ENCODE data around the gene IL17RD. TPM values are rescaled to one million over a fixed set of nuclear protein-coding genes. Genes with fewer than 3 reads are reported as not detected.

IL17RD gene
- total RNA-seq, 2 donors from 2014 or later: 1.3 to 2.3 TPM

DNA sequence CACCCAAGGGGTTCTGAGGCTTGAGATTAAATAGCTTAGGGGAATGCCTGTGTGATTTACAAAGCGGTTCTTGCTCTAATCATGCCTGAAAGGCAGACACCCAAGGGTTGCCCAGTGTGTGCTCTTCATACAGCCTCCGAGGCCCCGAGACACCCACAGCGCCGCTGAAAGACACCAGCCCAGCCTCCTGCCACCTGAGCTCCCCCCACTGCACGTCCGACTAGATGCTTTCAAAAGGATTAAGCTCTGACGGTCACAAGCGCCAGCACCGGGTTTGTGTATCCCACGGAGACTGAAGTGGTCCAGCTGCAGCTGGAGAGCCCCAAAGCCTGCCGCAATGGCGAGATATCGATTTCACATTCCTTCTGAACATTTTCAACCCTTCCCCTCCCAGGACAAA lies 54.4 kb downstream of the IL17RD start:
- no peak overlapping the region for H3K27ac ChIP-seq
- H3K36me3 ChIP-seq (replicated peaks in 1 of 2; ENCODE audit: insufficient read depth in 1 of 2, low read depth in 2 of 2): no peaks in the 10 kb centered on the region
- H3K9me3 ChIP-seq: no peaks in the 10 kb centered on the region
- H3K4me3 ChIP-seq: no peak overlapping the region
- intact Hi-C loops (cut with DNase I): no loop called here
- WGBS, 2 donors: 48 to 49% methylated on average over 14 of the region's 14 CpGs
- no peak for DNase-seq
- H3K27me3 ChIP-seq: no peaks in the 10 kb centered on the region
- no peak for ATAC-seq
- TF ChIP-seq, protein P1, sequence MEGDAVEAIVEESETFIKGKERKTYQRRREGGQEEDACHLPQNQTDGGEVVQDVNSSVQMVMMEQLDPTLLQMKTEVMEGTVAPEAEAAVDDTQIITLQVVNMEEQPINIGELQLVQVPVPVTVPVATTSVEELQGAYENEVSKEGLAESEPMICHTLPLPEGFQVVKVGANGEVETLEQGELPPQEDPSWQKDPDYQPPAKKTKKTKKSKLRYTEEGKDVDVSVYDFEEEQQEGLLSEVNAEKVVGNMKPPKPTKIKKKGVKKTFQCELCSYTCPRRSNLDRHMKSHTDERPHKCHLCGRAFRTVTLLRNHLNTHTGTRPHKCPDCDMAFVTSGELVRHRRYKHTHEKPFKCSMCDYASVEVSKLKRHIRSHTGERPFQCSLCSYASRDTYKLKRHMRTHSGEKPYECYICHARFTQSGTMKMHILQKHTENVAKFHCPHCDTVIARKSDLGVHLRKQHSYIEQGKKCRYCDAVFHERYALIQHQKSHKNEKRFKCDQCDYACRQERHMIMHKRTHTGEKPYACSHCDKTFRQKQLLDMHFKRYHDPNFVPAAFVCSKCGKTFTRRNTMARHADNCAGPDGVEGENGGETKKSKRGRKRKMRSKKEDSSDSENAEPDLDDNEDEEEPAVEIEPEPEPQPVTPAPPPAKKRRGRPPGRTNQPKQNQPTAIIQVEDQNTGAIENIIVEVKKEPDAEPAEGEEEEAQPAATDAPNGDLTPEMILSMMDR (IDR thresholded peaks at IDR 0.05): no peak
- TF ChIP-seq POLR2A (IDR thresholded peaks at IDR 0.05): no peak
- H3K4me1 ChIP-seq: no peaks in the 10 kb centered on the region

DNA sequence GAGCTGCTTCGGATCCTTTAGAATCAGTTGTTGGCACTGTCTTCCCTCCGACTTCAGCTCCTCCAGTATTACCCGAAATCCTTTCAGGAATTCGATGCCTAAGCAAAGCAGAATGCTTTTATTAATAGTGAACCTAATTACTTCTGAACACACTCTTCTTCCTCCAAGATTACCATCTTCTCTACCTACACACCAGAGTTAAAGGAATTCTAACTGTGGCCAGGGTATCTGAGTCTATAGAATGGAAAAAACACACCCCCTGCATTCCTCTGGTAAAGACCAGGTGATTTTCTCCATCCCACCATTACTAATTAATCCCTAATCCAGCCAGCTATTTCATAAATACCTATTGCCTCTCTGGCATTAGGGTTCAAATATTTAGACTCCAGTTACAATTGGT lies 54.9 kb downstream of the IL17RD start:
- H3K27me3 ChIP-seq: no peaks in the 10 kb centered on the region
- intact Hi-C loops (cut with DNase I): no loop called here
- TF ChIP-seq POLR2A (IDR thresholded peaks at IDR 0.05): no peak
- TF ChIP-seq, protein P1 (IDR thresholded peaks at IDR 0.05): no peak
- DNase-seq: no peak
- ATAC-seq: no peak
- H3K9me3 ChIP-seq: no peaks in the 10 kb centered on the region
- H3K4me1 ChIP-seq: no peaks in the 10 kb centered on the region
- H3K36me3 ChIP-seq (replicated peaks in 1 of 2; ENCODE audit: insufficient read depth in 1 of 2, low read depth in 2 of 2): no peaks in the 10 kb centered on the region
- H3K27ac ChIP-seq: no peak overlapping the region
- 56 to 69% methylated on average over 4 of the region's 4 CpGs for WGBS, 2 donors
- H3K4me3 ChIP-seq: no peak overlapping the region

DNA sequence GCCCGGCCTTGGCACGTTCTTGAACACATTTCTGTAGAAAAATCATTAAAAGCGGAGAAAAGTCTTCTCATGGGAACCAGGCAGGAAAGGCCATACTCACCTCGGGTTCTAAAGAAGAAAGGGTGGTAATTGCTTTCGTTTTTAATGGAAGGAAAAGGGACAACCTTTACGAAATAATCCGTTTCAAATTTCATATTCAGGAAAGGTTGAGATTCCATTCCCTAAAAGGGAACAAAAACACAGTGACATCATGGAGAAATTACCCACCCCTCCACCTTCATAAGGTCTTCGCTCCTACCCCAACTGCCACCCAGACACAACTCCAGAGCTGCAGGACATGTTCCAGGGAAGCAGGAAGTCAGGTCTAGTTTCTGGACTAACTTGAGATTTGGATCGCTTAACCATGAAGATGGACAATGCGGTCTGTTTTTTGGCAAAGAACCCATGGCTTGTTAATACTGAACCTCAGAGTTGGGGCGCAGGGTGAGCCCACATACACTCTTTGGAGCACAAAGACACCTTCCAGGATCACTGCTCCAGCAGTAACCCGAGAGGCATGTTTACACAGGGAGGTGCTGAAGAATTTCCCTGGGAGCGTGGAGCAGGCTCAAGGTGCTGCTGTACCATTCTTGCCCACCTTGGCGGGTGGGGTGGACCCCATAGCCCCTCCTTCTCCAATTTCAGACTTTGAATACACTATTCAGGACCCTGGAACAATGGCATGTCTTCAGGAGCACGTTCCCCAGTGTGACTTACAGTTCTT lies 55.5 kb downstream of the IL17RD start:
- Histone ChIP-seq H3K27me3 (no peaks in the 10 kb centered on the region), H3K4me3 (no peak overlapping the region), H3K27ac (no peak overlapping the region), H3K9me3 (no peaks in the 10 kb centered on the region), H3K36me3 (replicated peaks in 1 of 2; ENCODE audit: insufficient read depth in 1 of 2, low read depth in 2 of 2) (no peaks in the 10 kb centered on the region), H3K4me1 (no peaks in the 10 kb centered on the region)
- no peak for TF ChIP-seq POLR2A (IDR thresholded peaks at IDR 0.05)
- TF ChIP-seq, protein P1 (IDR thresholded peaks at IDR 0.05): no peak
- DNase-seq (no peak), ATAC-seq (no peak)
- 75 to 79% methylated on average over 12 to 15 of the region's 15 CpGs for WGBS, 2 donors
- intact Hi-C loops (cut with DNase I): no loop called here

DNA sequence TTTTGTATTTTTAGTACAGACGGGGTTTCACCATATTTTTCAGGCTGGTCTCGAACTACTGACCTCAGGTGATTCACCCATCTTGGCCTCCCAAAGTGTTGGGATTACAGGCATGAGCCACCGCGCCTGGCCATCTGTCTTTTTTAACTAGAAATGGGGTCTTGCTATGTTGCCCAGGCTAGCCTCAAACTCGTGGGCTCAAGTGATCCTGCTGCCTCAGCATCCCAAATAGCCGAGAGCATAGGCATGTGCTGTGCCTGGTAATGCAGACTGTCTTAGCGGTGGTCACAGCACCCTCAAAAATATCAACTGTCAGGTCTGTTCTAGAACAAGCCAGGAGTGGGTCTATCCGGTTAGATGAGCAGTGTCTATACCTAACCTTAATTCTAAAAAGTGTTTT lies 56.5 kb downstream of the IL17RD start:
- Histone ChIP-seq H3K4me3 (no peak overlapping the region), H3K9me3 (no peaks in the 10 kb centered on the region), H3K36me3 (replicated peaks in 1 of 2; ENCODE audit: insufficient read depth in 1 of 2, low read depth in 2 of 2) (no peaks in the 10 kb centered on the region), H3K27me3 (no peaks in the 10 kb centered on the region), H3K27ac (no peak overlapping the region), H3K4me1 (no peaks in the 10 kb centered on the region)
- intact Hi-C loops (cut with DNase I): no loop called here
- ATAC-seq: no peak
- TF ChIP-seq, protein P1 (IDR thresholded peaks at IDR 0.05): no peak
- TF ChIP-seq POLR2A (IDR thresholded peaks at IDR 0.05): no peak
- DNase-seq: no peak
- 86 to 90% methylated on average over 8 of the region's 8 CpGs for WGBS, 2 donors

DNA sequence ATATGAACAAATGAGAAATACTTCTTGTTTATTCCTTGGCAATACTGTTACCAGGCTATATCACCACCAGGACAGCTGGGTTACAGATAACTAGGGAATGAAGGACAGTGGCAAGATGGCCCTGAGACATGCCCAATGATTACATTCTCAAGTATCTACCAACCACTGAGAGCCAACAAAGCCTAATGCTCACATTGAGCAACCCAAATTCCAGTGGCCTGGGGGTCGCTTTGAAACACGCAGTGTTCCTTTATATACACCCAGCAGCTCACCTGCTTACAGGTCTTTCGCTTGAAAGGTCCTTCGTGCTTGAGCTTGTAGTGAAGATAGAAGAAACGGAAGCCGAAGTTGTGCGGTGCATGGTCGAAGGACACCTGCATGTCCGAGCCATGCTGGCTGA lies 59.6 kb downstream of the IL17RD start:
- H3K4me3 ChIP-seq: no peak overlapping the region
- DNase-seq (no peak), ATAC-seq (no peak)
- H3K36me3 ChIP-seq (replicated peaks in 1 of 2; ENCODE audit: insufficient read depth in 1 of 2, low read depth in 2 of 2): no peaks in the 10 kb centered on the region
- H3K4me1 ChIP-seq: no peaks in the 10 kb centered on the region
- intact Hi-C loops (cut with DNase I): no loop called here
- 87 to 90% methylated on average over 9 of the region's 9 CpGs for WGBS, 2 donors
- H3K27me3 ChIP-seq: no peaks in the 10 kb centered on the region
- H3K27ac ChIP-seq: no peak overlapping the region
- H3K9me3 ChIP-seq: no peaks in the 10 kb centered on the region
- TF ChIP-seq, protein P1 (IDR thresholded peaks at IDR 0.05): no peak
- TF ChIP-seq POLR2A (IDR thresholded peaks at IDR 0.05): no peak
